Glomerular endothelial cell (primary cell): ENCODE measurements around the gene SELENOP. TPM values are rescaled to one million over a fixed set of nuclear protein-coding genes. Genes with fewer than 3 reads are reported as not detected.

Experiments
- total RNA-seq: library from RNA; depleted of rRNA; stranded (reverse); fragments of >200 nt; gene quantifications from 2 replicates; pipeline ENCODE4 v1.2.3, GENCODE V29; 2015

The SELENOP gene
- total RNA-seq, 1 donor from 2014 or later = 36.2 TPM

Other genes starting within 250 kb of the SELENOP start
- gene CCDC152, start 55.1 kb downstream of the SELENOP start, total RNA-seq = 0.05 and 0.23 TPM in 2 replicates
- 4.1 and 11.2 TPM in 2 replicates for gene ANXA2R, start 228.4 kb upstream of the SELENOP start, total RNA-seq